NCI-H128 (cell line): ENCODE data around the gene SLC35B2.
A peak's percentile ranks its signal among the peaks of the same experiment; 100 is the strongest.

Source experiments
- DNase-seq: peaks from one replicate; lab custom pipeline; 2025; ENCODE audit not compliant: unreplicated experiment; lab: John Stamatoyannopoulos, UW

Gene SLC35B2

GRCh38 chr6:44254191-44255104 is 2.9 kb downstream of the SLC35B2 start:
- DNase-seq: no peak

- no peak for DNase-seq
These were observed 3.8 kb downstream of the SLC35B2 start for GRCh38 chr6:44253307-44254101.

DNA sequence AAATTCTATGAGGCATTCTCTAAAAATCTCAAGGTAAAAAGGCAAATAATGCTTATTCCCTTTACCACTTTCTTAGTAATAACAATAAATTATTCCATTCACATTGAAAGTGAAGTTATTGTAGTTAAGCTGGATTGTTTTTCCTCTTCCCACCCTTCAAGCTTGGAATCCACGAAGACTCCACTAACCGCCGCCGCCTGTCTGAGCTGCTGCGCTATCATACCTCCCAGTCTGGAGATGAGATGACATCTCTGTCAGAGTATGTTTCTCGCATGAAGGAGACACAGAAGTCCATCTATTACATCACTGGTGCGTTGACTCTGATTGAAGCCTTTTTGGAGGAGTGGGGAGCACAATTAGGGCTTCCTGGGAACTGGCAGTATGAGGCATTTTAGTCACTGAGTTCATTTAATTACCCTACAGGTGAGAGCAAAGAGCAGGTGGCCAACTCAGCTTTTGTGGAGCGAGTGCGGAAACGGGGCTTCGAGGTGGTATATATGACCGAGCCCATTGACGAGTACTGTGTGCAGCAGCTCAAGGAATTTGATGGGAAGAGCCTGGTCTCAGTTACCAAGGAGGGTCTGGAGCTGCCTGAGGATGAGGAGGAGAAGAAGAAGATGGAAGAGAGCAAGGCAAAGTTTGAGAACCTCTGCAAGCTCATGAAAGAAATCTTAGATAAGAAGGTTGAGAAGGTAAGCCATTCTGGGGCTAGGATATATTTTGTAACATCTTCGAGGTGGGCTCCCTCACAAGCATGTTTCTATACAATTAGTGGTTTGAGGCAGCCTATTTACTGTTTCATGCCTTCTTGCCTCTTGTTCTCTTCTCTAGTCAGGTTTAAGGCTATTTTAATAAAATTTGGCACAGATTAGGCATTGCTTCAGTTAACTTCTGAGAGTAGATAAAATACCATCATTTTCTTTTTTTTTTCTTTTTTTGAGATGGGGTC is 5.5 kb downstream of the SLC35B2 start:
- no peak for DNase-seq

DNA sequence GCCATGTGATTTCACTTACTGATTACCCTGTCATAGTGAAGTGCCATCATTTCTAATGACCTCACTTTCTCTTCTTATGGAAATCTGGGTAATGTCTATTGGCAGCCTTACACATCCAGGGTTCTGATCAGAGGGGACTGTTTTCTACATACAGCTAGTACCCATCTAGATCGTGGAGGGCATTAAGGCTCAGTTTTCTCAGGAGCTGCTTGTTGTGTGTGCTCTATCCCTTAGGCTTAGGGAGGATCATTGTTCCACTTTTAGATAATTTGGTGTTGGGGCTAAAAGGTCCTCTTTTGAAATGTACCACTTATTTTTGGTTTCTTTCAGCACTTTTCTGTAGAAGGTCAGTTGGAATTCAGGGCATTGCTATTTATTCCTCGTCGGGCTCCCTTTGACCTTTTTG is 6.6 kb downstream of the SLC35B2 start:
- DNase-seq: no peak

- DNase-seq: no peak
These were observed 7.1 kb downstream of the SLC35B2 start for GRCh38 chr6:44250067-44250717.

DNA sequence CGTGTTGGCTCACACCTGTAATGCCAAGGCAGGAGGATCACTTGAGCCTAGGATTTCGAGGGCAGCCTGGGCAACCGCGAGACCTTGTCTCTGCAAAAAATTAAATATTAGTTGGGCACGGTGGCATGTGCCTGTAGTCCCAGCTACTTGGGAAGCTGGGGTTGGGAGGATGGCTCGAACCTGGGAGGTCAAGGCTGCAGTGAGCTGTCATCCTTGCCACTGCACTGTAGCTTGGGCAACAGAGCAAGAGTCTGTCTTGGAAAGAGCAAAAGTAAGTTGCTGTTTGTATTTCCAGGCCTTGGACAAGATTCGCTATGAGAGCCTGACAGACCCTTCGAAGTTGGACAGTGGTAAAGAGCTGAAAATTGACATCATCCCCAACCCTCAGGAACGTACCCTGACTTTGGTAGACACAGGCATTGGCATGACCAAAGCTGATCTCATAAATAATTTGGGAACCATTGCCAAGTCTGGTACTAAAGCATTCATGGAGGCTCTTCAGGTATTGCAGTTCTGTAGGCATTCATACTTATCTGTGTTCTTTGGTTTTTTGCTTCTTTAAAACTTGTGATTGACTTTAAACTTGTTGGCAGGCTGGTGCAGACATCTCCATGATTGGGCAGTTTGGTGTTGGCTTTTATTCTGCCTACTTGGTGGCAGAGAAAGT is 8.1 kb downstream of the SLC35B2 start:
- DNase-seq: no peak

- DNase-seq: no peak
These were observed 8.7 kb downstream of the SLC35B2 start for GRCh38 chr6:44248579-44248978.

DNA sequence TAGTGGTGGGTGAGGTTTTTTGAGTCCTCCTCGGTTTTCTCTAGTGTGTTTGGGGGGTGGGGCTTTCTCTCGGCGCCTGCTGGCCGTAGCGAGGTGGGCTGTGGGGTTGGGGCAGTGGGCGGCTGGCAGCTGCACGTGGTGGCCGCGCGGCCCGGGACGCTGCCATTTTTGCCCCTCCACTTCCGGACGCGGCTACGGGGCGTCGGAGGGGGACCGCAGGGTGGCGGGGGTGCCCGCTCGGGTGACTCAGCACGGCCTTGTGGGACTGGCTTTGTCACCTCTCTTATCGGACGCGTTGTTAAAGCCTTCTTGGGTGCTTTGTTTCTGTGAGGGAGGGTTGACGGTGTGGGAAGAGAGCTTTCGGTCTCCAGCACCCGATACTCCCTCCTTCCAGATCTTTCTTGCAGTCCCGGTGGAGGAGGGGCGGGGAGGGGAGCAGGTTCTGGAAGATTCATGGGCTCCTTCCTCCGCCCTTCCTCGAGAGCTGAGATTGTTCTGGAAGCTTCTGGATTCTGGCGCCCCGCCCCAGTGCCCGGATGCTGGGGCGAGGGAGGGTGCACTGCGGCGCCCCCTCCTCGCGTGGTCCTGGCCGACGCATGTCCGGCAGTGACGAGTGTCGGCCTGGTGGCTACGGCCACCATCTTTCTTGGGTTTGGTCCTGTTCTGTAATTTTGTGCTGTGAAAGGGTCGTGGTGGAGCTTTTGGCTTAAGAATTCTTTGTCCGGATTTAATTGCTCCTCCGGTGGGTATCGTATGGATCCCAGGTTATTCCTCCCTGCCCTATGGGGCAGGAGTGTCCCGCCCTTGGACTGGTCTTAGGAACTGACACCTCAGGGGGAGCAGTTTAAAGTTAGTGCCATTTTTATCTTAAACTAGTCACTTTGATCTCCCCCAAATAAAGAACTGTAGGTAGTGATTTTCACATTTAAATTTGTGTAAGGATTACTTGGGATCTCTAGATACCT is 9.7 kb downstream of the SLC35B2 start:
- DNase-seq: no peak

DNA sequence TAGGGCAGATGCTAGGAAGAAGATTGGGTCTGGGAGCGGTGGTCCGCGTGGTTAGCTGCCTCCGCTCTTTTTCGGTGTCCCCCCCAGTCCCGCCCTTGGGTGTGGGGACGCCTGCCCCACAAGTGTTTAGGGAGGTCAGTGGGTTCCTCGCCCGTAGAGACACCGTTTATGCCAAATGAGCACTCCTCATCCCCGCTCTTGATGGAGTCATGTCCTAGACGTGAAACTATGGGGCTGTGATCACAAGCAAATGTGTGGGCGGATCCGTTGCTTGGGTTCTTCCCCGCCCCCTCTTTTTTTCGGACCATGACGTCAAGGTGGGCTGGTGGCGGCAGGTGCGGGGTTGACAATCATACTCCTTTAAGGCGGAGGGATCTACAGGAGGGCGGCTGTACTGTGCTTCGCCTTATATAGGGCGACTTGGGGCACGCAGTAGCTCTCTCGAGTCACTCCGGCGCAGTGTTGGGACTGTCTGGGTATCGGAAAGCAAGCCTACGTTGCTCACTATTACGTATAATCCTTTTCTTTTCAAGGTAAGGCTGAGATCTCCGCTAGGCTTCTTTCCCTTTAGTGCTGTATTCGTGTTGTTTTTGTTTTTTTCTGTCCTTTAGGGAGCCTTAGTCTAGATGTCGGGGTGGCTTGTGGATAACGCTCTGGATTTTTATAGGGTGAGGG is 10.5 kb downstream of the SLC35B2 start, which contains the start of gene HSP90AB1:
HSP90AB1 (plus strand) TSS at position 439 of the 675 bp plus-strand sequence. CDS start 1,529 bp downstream, outside the sequence.
- peak; percentile 88 for DNase-seq

- DNase-seq: peak; percentile 74
These were observed 11.2 kb downstream of the SLC35B2 start for GRCh38 chr6:44245912-44246662.

DNA sequence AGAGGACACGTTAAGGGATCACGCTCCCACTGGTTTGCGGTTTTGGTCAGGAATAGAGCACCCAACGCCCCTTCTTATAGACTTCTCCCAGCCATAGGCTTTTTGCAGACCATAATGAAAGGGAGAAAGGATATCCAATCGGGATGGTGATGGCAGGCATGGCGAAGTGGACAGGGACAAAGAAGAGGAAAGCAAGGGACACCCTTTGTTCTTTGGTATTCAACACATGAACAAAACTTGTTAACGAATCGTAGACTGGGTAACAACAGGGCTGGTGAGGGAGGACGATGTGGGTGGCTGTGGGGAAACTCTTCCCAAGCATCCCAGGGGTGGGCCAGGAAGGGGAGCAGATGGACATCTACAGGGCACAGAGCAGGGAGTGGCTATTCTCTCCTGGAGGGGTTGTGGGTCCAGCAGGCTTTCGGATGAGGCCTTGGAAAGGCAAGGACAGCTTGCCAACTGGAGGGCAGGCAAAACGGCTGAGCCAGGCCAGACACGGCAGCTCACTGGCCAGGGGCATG is 11.9 kb downstream of the SLC35B2 start:
- no peak for DNase-seq

DNA sequence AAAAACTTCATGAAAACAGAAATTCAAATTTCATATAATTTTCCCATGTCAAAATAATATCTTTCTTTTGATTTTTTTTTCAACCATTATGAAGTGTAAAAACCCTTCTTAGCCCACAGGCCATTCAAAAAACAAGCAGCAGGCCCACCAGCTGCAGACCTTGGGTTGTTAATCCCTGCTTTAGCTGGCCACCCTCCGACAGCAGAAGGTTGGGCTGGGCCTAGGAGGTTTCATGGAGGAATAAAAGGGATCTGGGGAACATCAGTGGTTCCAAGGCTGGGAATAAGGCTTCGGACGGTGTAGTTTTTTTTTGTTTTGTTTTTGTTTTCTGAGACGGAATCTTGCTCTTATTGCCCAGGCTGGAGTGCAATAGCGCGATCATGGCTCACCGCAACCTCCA is 14.0 kb downstream of the SLC35B2 start:
- DNase-seq: no peak

- no peak for DNase-seq
These were observed 18.5 kb downstream of the SLC35B2 start for GRCh38 chr6:44238687-44239350.

- peak; percentile 31 for DNase-seq
These were observed 19.4 kb downstream of the SLC35B2 start for GRCh38 chr6:44237813-44238433.

GRCh38 chr6:44237021-44237812 is 20.1 kb downstream of the SLC35B2 start:
- peak; percentile 46 for DNase-seq
